Panc1 (cell line): ENCODE measurements around the gene PDSS1.

Experiments used
- POLR2AphosphoS5 ChIP-seq: IDR thresholded peaks from 2 replicates; pipeline ENCODE4 v1.6.1; 2012; ENCODE audit warnings: mild to moderate bottlenecking, low read depth, low read length, moderate library complexity
- TF ChIP-seq, protein P1 (sequence below): fragments of 450-650 bp; IDR thresholded peaks from 2 replicates; pipeline ENCODE4 v1.5.1; 2017; ENCODE audit warnings: mild to moderate bottlenecking
- TF ChIP-seq, protein P2 (sequence below), 2 experiments: IDR thresholded peaks; 2 replicates each; pipeline ENCODE4 v1.6.1; 2011 to 2012; ENCODE audit warnings: low read depth in 2 of 2, control low read depth in 1 of 2, low read length in 1 of 2, mild to moderate bottlenecking in 1 of 2, moderate library complexity in 1 of 2; ENCODE audit not compliant: insufficient read depth in 1 of 2

DNA sequence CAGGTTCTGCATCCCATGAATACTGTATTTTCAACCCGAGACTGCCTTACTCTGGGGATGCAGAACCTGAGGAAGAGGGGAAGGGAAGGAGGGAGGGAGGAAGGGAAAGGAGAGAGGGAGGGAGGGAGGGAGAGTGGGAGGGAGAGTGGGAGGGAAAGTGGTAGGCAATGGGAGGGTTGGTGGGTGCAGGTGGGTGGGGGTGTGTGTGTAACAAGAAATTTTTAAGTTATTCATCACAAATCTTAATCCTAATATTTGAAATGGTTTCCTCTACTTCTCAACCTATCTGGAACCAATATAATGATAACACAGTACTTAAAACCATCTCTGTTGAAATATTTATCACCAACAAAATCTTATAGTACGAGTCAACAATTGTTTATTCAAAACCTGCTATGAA is 68.0 kb downstream of the PDSS1 start:
- TF ChIP-seq, protein P1, sequence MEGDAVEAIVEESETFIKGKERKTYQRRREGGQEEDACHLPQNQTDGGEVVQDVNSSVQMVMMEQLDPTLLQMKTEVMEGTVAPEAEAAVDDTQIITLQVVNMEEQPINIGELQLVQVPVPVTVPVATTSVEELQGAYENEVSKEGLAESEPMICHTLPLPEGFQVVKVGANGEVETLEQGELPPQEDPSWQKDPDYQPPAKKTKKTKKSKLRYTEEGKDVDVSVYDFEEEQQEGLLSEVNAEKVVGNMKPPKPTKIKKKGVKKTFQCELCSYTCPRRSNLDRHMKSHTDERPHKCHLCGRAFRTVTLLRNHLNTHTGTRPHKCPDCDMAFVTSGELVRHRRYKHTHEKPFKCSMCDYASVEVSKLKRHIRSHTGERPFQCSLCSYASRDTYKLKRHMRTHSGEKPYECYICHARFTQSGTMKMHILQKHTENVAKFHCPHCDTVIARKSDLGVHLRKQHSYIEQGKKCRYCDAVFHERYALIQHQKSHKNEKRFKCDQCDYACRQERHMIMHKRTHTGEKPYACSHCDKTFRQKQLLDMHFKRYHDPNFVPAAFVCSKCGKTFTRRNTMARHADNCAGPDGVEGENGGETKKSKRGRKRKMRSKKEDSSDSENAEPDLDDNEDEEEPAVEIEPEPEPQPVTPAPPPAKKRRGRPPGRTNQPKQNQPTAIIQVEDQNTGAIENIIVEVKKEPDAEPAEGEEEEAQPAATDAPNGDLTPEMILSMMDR = no peak
- TF ChIP-seq, protein P2, sequence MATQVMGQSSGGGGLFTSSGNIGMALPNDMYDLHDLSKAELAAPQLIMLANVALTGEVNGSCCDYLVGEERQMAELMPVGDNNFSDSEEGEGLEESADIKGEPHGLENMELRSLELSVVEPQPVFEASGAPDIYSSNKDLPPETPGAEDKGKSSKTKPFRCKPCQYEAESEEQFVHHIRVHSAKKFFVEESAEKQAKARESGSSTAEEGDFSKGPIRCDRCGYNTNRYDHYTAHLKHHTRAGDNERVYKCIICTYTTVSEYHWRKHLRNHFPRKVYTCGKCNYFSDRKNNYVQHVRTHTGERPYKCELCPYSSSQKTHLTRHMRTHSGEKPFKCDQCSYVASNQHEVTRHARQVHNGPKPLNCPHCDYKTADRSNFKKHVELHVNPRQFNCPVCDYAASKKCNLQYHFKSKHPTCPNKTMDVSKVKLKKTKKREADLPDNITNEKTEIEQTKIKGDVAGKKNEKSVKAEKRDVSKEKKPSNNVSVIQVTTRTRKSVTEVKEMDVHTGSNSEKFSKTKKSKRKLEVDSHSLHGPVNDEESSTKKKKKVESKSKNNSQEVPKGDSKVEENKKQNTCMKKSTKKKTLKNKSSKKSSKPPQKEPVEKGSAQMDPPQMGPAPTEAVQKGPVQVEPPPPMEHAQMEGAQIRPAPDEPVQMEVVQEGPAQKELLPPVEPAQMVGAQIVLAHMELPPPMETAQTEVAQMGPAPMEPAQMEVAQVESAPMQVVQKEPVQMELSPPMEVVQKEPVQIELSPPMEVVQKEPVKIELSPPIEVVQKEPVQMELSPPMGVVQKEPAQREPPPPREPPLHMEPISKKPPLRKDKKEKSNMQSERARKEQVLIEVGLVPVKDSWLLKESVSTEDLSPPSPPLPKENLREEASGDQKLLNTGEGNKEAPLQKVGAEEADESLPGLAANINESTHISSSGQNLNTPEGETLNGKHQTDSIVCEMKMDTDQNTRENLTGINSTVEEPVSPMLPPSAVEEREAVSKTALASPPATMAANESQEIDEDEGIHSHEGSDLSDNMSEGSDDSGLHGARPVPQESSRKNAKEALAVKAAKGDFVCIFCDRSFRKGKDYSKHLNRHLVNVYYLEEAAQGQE (IDR thresholded peaks at IDR 0.05; ENCODE audit: insufficient read depth in 1 of 2, low read depth in 2 of 2, low read length in 1 of 2) = no peak
- TF ChIP-seq POLR2AphosphoS5 = no peak
